GM20431 (cell line): ENCODE results near the gene TRIM38.
"Not testable (repeated sequence)": the region's sequence is repeated elsewhere in the genome, so short reads cannot be mapped to it uniquely, and the experiment has no call there.

Source experiments
- in situ Hi-C: fragments of 300-500 bp; cut with MseI, MboI; formaldehyde crosslinking; loops from one replicate; pipeline ENCODE4 v1.15.0; 2020; ENCODE audit warnings: low sequenced_read_pairs; ENCODE audit not compliant: unreplicated experiment

Gene TRIM38

DNA sequence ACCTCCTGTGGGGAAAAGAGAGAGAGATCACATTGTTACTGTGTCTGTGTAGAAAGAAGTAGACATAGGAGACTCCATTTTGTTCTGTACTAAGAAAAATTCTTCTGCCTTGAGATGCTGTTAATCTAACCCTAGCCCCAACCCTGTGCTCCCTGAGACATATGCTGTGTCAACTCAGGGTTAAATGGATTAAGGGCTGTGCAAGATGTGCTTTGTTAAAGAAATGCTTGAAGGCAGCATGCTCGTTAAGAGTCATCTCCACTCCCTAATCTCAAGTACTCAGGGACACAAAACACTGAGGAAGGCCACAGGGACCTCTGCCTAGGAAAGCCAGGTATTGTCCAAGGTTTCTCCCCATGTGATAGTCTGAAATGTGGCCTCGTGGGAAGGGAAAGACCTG is 36.6 kb downstream of the TRIM38 start:
- in situ Hi-C loops: not testable (repeated sequence)

DNA sequence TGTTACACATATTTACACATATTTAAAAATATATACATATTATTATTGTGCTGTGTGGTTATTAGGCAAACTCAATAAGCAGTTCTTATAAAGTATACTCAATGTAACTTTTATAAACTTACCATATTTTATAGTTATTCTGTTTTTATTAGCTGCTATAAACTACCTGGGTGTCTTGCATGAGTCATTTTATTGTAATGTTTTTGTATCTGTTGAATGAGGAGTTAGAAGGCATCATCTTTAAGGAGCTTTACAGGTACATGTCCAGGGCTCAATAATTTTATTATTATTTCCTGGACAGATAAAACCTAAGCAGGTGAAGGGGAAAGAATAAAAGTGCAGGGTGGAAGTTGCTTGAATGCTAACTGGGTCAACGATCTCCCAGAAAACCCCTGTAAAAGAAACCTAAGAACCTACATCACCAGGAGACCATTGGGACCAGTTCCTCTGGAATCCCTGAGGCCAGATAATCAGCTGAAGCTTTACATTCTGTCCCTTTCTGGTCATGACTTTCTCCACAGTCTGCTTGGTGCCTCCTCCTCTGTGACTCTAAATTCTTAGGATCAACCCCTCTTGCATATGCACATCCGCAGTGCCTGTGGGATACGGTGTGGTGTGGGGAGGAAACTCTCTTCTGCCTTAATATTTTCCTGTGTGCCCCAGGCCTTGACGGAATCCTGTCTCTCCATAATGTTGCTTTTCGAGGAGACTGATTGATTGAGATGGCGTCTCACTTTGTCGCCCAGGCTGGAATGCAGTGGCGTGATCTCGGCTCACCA is 38.0 kb downstream of the TRIM38 start:
- in situ Hi-C loops: no loop called here

DNA sequence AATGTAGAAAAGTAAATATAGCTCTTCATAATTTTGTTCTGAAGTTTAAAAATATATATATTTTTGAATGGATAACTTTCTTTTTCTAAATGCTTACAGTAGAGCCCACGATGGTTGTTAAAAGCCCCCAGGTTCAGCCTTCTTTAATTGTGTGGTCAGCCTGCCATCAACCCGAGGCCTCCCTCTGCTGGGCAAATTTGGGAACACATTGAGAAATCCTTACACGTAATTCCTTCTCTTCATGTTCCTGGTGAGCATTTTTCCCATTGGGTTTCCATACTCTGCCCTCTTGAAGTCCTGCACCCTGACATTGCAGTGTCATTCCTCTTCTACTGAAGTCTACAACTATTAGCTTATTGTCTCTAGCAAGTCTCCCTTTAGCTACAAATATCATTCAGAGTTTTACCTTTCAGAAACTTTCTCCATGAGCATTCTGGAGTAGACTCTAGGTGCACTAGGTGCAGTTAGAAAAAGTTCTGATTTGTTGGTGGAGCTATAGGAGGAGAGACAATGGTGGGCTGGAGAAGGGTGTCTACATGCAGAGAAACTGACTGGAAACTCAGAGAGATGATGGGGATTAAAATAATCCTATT is 40.6 kb downstream of the TRIM38 start:
- in situ Hi-C loops: no loop called here

DNA sequence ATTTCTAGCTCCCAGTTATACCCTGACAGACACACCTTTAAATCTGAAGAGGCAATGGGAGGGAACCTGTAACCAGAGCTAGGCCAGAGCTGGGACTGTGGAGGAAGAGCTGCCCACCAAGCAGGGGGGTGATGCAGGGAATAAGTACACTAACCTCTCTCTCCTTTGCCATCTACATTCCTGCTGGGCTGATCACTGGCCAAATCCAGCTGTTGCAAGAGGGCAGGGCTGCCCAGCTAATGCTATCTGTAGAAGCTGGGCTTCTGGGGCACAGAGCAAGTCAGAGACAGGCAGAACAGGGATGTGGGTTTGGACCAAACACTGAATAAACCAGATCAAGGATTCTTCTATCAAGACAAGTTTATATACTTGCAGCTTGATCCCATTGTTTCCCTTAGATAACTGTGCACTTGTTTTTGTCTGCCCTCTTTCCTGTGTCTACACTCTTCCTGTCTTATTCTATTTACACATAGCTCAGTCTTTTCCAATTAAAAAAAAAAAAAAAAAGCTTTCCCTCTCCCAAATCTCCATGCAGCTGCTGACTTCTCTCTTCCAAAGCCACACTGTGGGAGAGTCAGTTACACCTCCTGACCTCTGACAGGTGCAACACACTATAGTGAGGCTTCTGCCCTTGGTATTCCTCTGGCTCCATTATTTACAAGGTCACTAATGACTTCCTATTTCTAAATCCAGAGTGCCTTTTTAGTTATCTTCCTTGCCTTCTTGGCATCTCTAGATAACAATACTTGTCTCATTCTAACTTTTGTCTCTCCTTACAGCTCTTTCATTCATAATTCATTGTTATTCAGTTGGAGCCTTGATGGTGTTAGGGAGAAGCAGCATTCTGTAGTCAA is 43.7 kb downstream of the TRIM38 start:
- in situ Hi-C loops: no loop called here

DNA sequence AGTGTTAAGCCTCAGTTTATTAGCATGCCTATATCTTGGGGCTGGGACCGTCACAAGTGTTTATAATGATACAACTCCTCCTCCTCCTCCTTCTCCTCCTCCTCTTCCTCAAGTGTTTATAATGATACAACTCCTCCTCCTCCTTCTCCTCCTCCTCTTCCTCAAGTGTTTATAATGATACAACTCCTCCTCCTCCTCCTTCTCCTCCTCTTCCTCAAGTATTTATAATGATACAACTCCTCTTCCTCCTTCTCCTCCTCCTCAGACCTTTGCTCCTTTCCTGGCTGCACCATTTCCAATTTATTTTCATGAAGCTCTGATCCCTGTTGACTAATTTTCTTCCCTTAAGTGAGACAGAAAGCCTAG is 44.3 kb downstream of the TRIM38 start:
- in situ Hi-C loops: not testable (repeated sequence)

DNA sequence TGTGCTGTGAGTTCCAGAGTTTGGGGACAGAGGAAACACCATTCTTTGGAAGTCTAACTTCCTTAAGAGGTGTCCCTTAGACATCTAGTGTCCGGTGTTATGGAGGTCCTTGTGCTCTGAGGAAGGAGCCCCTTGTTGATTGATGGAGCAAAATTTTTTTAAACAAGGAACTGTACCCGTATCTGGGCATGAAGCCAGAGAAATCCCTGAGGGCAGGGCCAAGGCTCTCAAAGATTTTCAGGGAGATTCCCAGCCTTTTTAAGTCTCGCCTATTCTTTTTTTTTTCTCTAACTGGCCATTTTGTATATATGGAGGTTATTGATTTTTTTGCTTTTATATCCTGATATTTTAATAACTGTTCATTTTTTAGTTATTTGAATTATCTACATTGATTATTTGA is 45.9 kb downstream of the TRIM38 start:
- in situ Hi-C loops: no loop called here

DNA sequence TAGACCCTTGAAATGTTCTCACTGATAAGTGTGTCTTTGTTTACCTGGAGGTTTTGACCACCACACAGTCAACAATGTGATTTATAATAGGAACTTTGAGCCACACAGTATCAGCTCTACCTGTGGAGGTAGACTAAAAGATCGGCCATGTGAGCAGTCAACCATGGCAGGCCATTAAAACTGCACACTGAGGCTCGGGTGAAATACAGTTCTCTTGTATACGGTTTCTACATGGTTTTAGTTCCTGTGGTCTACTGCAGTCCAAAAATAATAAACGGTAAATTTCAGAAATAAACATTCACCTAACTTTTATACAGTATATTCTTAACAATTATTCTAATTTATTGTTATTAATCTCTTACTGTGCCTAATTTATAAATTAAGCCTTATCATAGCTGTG is 47.2 kb downstream of the TRIM38 start:
- in situ Hi-C loops: no loop called here

DNA sequence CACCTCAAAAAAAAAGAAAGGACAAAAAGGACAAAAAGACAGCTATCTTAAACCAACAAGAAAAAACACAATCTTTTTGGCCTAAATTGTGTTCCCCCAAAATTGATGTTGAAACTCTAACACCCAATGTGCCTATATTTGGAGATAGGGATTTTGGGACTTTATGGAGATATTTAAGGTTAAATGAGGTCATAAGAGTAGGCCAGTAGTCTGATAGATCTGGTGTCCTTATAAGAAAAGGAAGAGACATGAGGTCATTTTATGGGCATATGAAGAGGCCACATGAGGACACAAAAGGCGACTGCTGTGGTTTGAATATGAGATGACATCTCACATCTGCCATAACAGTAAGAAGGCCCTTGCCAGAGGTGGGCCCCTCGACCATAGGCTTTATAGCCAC is 49.5 kb downstream of the TRIM38 start:
- in situ Hi-C loops: no loop called here

DNA sequence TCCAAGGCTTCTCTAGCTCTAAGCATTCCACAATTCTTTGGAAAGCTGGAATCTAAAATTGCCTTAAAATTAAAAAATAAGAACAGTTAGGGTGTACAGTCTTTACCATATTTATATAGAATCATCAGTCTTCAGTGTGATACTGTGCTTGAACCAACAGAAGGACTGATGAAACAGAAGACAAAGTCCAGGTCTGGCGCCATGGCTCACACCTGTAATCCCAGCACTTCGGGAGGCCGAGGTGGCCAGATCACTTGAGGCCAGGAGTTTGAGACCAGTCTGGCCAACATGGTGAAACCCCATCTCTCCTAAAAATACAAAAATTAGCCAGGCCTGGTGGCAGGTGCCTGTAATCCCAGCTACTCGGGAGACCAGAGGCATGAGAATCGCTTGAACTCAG is 51.8 kb downstream of the TRIM38 start:
- in situ Hi-C loops: not testable (repeated sequence)

DNA sequence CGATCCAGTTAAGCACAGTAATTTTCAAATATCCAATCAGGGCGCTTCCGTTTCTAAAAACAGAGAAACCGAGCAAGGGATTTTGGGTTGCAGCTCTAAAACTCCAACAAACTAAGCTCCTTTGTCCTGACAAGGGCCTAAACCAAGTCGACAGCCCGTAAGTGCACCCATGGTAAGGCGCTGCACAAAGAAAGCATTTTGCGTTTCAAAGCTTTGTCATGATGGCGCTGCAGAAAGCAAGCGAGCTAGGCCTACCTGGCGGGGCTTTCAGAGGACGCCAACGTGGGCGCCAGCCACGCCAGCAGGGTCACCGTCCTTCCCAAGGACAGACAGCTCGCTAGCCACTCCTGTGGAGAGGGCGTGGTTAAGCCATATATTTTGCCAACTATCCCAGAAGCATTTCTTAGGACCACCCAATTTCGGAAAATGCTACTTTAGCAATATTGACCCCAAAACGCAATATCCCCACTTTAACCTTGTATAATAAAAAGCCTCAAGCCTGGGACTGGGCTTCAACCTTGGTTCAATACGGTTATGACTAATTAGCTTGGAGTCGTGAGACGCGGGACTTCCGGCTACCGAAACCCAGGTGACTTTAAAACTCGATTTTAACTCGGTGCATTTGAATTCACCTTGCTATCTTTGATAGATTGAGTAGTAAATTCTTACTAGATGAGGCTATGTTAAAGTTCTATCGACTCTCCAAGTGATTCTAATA is 53.8 kb downstream of the TRIM38 start:
- in situ Hi-C loops: no loop called here

DNA sequence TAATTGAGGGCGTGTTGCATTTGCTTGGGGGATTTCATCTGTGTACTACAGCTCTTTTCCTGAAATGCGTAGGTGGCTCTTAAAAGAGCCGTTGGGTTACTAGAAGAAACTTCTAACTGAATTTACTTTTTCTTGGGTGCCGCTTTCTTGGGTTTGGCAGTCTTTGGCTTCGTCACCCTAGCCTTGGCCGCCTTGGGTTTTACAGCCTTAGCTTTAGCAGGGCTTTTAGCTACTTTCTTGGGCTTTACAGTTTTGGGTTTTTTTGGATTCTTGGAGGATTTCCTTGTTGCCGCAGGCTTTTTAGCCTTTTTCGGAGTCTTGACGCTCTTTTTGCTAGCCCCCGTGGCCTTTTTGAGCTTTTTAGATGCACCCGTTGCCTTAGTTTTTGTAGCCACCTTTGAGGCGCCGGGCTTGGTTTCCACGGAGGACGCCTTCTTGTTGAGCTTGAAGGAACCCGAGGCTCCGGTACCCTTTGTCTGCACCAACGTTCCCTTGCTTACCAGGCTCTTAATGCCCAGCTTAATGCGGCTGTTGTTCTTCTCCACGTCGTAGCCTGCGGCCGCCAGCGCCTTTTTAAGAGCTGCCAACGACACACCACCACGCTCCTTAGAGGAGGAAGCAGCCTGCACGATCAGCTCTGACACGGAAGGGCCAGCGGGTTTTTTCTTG is 54.5 kb downstream of the TRIM38 start:
- in situ Hi-C loops: no loop called here

DNA sequence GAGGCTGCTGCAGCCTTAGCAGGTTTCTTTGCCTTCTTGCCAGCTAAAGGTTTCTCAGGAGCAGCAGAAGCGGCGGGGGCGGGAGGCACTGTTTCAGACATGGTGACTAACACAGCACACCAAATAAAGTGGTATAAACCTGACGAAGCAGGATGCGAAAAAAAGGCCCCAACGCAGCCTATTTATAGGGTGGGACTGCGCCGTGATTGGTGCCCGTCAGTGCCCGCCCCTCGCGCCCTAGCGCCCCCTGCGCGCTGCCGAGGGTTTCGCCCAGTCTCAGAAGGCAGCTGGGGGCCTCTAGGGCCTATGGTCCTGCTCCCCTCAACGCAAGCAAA is 55.0 kb downstream of the TRIM38 start:
- in situ Hi-C loops: no loop called here

DNA sequence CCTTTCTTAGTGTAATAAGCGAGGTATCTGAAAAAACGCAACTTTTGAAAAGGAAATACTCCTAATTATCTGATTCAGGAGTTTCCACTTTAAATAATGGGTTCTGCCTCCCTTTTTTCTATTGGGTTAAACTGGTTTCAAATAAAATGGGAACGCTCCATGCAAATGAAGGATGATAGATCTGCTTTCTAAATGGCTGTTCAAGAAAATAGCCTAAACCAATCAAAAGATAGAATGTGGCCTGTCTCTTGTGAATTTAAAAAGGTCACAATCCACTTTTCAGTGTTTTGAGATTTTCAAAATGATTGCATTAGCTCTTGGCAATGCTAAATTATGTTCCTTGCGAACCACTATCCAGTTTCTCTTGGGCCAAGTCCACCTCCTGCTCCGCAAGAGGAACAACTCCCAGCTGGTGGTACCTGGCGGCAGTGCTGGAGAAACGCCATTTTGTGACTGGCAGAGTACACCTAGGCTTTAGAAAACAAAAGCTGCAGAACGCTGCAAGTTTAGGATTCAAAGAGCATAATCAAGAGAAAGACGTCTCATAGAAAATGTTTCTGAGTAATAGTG is 56.7 kb downstream of the TRIM38 start:
- in situ Hi-C loops: no loop called here

DNA sequence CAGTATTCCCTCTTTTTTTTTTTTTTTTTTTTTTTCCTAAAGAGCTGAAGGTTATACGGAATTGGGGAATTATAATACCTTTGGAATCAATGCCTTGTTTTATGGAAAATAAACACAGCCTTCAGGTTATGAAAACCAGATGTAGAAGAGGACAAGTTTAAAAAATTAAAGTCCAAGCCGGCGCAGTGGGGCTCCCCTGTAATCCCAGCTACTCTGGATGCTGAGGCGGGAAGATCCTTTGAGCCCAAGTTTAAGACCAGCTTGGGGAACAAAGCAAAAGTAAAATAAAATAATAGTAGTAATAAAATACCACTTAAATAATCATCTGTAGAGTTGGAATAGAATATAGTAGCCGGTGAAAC is 57.3 kb downstream of the TRIM38 start:
- in situ Hi-C loops: no loop called here

DNA sequence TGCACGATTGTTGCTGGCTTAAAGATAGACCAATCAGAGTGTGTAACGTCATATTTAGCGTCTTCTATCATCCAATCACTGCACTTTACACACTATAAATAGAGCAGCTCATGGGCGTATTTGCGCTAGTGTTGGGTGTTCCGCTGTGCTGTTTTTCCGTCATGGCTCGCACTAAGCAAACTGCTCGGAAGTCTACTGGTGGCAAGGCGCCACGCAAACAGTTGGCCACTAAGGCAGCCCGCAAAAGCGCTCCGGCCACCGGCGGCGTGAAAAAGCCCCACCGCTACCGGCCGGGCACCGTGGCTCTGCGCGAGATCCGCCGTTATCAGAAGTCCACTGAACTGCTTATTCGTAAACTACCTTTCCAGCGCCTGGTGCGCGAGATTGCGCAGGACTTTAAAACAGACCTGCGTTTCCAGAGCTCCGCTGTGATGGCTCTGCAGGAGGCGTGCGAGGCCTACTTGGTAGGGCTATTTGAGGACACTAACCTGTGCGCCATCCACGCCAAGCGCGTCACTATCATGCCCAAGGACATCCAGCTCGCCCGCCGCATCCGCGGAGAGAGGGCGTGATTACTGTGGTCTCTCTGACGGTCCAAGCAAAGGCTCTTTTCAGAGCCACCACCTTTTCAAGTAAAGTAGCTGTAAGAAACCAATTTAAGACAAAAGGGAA is 57.9 kb downstream of the TRIM38 start:
- in situ Hi-C loops: no loop called here

DNA sequence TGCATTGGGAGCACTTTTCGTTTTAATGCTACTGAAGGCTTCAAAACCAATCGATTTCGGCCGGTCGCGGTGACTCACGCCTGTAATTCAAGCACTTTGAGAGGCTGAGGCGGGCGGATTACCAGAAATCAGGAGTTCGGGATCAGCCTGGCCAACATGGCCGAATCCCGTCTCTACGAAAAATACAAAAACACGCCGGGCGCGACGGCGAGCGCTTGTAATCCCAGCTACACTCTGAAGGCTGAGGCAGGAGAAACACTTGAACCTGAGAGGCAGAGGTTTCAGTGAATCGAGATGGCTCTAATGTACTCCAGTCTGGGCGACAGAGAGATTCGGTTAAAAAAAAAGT is 58.4 kb downstream of the TRIM38 start:
- in situ Hi-C loops: no loop called here

DNA sequence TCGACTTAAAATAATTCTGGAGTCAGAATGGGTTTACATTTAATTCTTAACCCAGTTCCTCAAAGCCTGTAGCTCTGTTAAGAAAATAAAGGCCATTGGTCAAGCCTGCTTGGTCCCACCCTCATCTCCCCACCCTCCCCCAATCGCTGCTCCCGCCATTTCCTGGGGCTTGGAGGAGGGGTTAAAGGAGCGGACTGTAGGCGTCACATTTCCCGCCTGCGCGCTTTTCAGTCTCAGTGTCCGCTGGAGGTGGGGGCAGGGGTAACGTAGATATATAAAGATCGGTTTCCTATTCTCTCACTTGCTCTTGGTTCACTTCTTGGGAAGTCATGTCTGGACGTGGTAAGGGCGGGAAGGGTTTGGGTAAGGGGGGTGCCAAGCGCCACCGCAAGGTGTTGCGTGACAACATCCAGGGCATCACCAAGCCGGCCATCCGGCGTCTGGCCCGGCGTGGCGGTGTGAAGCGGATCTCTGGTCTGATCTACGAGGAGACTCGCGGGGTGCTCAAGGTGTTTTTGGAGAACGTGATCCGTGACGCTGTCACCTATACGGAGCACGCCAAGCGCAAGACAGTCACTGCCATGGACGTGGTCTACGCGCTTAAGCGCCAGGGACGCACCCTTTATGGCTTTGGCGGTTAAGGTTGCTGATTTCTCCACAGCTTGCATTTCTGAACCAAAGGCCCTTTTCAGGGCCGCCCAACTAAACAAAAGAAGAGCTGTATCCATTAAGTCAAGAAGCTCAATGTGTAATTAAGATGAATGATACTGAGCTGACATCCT is 58.9 kb downstream of the TRIM38 start:
- in situ Hi-C loops: no loop called here

DNA sequence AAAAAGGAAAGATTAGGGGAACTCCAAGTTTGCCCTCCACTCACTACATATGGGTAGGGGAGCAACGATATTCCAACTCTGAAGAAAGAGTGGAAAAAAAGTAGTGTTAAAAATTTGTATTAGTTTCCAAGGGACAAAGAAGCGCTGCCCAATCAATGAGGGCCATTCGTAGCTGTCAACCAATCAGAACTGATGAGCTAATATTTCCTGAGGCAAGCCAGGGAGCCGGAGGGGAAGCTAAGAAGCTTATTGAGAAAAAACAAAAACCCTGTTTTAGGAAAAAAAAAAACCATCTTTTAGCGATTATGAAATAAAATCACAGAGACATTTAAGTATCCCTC is 59.5 kb downstream of the TRIM38 start:
- in situ Hi-C loops: no loop called here

DNA sequence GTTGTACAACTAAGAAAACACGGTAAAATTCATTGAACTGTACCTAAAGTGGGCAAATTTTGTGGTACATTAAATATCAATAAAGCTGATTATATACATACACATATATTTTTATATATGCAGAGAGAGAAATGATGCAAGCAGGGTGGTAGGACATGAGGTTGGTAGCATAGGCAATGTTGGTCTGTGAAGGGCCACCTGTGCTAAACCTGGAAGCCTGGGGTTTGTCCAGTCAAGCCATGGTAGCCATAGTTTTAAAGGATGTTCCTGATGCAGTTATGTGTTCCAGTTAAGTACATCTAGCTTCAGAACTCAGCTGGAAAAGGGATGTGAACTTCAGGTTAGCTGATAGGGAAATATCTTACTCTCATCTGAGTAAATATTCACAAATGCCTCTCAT is 60.1 kb downstream of the TRIM38 start:
- in situ Hi-C loops: no loop called here
